ENCODE measurements around the gene GPC5.

Gene GPC5

DNA sequence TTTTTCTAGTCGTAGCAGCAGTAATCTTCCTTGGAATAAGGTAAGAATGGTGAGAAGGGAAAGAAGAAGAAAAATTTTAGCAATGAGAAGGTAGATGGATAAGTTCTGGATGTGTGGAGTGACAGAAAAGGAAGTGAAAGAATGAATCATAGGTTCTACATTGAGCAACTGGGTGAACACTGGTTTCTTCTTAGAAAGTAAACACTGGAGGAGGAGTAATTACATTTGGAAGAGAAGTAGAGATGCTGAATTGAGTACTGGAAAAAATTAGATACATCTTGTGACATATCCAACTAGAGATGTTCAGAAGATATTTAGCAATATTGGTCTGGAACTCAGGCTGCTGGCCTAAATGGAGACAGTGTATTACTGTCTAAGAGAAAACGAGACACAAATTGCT is 148.5 kb downstream of the GPC5 start:
- DNase-seq = no peak

DNA sequence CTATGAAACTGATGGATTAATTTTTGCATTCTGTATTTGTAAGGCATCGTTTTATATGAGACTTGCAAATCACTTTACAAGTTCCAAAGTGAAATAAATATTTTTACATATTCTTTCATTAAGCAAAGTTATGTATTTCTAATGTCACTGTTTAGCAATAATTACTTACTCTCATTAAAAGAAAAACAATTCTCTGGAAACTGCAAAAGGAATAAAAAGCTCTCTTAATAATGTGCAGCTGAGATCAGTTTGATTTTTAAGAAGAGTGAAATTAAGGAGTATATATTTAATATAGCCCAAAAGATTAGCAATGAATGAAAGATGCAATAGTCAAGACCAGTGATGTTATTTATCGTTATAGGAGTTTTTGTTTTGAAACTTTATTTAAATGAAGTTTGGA is 155.2 kb downstream of the GPC5 start:
- DNase-seq = no peak

DNA sequence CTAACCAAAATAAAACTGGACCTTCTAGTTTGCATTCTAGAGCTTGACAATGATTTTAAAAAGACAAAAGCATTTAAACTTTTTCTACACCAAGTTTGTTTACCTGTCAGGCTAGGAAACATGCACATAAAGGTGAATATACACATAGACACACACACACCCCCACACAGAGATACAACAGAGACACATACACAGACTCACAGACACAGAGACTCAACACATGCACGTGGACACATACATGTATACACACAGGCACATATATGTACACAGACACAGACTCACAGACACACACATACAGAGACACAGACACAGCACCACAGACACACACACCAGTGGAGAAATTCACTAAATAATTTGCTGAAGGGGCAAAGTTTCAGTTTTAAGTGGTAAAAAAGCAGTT is 155.7 kb downstream of the GPC5 start:
- no peak for DNase-seq

DNA sequence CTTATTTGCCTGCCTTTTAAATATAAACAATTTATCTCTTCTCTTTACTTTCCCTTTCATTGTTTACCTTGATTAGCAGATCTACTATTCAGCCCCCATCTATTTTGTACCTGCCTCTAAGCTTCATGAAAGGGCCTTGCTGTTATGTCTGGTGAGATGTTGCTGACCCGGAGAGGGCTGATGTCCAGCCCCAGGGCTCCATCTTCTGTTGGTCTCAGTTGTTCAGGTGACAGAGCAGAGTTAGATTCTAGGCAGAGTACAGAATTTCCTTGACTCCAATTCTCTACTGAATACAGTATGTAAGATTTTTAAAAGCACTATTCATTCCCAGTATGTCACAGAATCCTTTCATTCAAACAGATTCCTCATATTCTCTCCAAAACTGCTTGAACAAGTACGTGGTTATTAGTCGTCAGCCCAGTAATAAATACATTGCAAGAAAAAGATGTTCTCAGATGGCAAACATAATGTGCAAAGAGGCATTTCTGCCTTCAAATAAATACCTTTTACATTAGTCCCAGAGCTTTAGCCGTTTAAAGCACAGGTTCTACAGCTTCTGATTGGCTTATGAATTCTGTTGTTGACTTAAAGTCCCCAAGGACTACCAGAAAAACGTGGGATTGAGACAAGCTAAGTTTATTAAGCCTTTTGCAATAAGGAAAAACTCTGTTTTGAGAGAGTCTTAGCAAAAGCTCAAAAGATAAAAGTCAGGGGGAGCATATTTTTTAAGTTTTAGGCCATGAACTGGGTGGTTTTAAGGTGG is 159.1 kb downstream of the GPC5 start:
- no peak for DNase-seq

DNA sequence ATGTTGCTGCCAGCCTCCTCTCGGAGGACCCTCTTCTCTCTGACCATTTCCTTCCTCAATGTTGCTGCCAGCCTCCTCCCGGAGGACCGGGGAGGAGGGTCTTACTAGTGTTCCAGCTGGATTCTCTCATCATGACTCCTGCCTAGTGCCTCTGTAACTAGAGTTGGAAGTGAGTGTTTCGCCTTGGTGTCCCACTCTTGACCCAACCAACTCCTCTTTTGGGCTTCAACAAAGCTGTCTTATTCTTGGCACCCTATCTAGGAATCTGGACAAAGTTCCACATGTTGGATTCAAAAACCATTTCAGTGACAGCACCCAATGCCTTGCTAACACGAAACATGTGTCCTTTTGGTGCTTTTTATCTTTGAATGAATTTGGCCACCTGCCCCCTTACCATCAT is 165.4 kb downstream of the GPC5 start:
- no peak for DNase-seq

DNA sequence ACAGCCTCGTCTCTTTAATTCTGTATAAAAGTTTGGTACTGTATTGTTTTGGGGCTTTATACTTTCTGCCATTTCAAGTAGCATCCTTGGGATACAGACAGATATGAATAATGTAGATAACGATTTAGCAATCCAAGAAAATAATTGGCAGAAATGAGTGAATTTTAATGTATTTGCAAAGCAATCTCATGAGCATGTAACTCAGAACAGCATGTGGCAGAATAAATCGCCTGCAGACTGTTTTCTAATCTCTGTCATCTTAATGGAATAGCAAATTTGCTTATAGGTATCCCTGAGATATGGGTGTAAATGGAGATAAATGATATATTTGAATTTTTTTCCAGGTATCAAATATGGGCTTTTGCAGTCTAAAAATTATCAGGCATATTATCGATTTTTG is 166.0 kb downstream of the GPC5 start:
- DNase-seq = no peak

DNA sequence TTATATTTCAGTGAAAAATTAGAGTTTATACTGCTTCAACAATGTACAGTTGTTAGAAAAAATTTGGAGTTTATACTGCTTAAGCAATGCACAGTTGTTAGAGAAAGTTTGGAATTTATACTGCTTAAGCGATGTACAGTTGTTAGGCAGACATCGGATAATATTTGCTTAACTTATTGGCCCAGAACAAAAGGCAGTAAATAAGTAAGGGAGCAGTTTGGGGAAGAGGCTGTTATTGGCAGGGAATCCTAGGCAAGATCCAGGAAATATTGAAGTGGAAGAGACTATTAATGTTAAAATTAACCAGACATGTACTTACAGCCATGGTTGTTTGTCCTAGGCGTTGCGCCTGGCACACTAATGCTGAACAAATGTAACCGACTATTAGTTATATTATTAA is 166.9 kb downstream of the GPC5 start:
- no peak for DNase-seq

DNA sequence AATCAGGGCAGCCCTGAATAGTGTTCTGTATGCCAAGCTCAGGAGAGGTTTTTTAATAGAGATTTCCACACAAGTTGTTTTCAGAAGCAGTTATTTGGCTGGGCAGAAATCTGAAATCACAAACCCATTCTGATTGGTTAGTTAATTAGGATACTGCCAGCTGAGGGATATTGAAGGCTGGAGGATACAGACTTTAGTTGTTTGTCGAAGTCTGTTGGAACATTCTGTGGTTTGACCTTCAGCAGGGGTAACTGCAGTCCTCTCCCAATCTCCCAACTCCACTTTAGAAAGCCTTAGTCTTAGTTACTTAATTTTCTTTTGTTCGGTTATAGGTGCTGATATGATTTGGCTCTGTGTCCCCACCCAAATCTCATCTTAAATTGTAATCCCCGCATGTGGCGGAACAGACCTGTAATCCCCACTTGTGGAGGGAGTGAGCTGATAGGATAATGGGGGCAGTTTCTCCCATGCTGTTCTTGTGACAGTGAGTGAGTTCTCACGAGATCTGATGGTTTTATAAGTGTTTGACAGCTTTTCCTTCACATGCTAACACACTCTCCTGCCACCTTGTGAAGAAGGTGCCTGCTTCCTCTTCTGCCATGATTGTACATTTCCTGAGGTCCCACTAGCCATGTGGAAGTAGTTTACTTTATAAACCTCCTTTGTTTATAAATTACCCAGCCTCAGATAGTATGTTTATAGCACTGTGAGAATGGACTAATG is 169.2 kb downstream of the GPC5 start:
- DNase-seq = no peak

DNA sequence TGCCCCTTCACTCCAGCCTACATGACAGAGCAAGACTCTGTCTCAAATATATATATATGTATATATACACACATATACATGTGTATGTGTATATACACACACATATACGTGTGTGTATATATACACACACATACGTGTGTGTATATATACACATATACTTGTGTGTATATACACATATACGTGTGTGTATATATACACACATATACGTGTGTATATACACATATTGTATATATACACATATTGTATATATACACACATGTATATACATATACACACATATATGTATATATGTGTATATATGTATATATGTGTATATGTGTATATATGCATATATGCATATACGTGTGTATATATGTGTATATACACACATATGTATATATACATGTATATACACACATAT is 173.3 kb downstream of the GPC5 start:
- no peak for DNase-seq

DNA sequence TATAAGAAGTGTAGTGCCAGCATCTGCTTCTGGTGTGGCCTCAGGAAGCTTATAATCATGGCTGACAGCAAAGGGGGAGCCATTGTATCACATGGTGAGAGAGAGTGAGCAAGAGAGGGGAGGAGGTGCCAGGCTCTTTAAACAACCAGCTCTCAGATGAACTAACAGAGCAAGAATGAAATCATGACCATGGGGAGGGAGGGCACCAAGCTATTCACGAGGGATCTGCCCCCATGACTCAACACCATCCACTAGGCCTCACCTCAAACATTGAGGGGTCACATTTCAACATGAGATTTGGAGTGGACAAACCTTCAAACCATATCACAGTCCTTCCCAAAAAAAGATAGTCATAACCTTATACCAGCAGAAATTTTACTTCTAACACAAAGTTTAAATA is 174.0 kb downstream of the GPC5 start:
- DNase-seq = no peak

DNA sequence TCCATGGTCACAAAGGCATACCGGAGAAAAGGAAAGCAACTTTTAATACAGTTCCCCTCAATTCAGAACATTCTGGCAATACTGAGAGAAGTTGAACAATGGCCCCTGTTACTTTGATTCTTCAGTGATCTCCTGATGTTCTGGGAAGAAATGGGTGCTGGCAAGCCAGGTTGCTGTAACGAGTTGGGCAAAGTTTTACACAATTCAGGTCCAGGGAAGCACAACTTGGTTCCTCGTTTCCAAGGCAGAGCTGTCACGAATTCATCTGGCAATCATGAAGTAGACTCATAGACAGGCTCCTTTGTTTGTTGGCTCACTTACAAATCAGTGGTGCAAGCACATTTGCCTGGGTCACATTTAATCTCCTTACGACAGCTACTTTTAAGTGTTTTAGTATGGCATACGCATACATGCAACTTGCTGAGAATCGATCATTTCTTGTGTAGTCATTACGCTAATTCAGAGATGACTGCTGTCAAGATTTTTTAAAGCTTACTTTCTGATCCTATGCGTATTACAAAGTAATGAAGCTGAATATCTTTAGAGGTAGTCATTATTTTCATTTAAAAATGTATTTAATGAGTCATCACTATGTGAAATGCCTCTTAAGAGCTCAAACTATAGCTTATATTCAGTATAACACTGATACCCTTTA is 174.7 kb downstream of the GPC5 start:
- DNase-seq = no peak

DNA sequence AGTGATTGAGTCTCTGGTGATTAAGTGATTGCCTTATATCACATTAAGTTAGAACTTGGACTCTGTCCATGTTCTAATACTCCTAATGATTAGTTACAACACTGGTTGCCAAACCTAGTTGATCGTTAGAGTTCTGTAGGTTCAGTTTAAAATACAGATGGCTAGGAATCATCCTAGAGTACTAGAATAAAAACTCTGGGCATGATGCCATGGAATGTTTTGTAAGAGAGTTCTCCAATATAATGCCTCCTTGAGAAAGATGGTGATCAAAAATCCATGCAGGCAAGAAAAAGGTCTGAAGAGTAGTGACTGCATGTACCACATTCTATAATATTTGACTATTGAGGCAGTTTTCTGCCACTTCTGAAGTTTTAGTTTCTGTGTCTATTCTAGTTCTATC is 176.3 kb downstream of the GPC5 start:
- DNase-seq = no peak

DNA sequence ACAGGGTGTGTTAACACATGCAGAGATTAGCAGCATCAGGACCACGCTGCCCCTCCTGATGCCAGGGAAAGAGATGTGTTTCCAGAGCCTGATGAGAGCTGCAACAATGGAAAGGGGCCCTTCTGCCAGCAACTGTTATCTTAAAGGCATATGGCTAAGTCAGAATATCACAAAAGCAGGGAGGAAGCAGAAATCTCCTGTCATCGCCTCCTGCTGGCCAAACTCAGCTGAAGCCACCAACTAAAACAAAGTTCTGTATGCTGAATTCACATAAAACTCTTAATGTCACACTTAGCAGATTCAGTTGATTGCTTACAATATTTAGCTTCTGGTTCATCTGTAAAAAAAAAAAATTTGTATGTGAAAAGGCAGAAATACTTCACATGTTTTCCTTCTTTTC is 178.2 kb downstream of the GPC5 start:
- DNase-seq = no peak

DNA sequence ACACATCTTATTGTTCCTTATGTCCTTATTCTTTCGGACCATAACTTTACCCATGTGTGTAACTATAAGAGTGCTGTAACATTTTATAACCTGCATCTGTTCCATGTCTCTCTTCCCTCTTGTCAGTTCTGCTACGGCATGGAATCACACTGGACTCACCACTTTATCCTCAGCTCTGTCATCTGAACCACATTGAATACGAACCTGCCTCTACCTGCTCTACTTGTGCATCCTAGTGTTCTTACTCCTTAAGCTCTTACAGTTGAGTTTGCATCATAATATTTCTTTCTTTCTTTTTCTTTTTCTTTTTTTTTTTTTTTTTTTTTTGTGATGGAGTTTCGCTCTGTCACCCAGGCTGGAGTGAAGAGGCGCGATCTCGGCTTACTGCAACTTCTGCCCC is 180.9 kb downstream of the GPC5 start:
- DNase-seq = no peak

DNA sequence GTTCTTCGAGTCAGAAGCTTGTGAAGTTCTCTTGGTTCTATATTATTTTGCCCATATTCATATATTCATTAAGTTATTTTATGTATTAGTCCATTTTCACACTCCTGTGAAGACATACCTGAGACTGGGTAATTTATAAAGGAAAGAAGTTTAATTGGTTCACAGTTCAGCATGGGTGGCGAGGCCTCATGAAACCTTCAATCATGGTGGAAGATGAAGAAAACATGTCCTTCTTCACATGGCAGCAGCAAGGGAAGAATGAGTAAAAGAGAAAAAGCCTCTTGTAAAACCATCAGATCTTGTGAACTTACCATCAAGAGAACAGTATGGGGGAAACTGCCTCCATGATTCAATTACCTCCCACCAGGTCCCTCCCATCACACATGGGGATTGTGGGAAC is 182.3 kb downstream of the GPC5 start:
- DNase-seq = no peak

DNA sequence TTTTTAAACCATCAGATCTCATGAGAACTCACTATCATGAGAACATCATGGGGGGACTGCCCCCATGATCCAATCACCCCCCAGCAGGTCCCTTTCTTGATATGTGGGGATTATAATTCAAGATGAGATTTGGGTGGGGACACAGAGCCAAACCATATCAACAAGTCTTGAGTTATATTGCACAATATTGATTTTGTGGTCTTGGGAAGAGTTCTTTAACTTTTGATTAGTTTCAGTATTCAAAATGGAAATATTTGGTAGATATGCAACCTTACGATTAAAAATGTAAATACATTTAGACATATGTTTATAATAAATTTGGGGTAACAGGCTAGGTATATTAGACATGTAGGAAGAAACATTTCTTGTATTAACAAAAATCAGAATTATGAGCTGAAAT is 188.2 kb downstream of the GPC5 start:
- no peak for DNase-seq

DNA sequence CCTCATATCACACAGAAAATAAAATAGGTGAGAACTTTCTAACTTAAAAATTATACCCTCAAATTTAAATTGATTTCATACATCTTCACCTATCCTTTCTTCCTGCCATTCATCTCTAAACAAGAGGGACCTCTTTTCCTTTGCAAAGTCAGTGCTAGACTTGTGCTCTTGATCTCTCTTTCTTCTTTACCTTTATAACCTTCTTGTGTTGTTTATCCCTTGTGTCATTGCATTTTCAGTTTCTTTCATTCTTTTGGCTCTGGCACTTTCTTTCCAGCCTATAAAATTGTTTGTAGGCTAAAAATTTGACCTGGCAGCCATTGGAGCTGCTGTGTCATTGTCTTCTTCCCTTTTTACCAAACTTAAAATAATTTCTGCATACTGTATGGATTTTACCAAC is 190.1 kb downstream of the GPC5 start:
- DNase-seq = no peak

DNA sequence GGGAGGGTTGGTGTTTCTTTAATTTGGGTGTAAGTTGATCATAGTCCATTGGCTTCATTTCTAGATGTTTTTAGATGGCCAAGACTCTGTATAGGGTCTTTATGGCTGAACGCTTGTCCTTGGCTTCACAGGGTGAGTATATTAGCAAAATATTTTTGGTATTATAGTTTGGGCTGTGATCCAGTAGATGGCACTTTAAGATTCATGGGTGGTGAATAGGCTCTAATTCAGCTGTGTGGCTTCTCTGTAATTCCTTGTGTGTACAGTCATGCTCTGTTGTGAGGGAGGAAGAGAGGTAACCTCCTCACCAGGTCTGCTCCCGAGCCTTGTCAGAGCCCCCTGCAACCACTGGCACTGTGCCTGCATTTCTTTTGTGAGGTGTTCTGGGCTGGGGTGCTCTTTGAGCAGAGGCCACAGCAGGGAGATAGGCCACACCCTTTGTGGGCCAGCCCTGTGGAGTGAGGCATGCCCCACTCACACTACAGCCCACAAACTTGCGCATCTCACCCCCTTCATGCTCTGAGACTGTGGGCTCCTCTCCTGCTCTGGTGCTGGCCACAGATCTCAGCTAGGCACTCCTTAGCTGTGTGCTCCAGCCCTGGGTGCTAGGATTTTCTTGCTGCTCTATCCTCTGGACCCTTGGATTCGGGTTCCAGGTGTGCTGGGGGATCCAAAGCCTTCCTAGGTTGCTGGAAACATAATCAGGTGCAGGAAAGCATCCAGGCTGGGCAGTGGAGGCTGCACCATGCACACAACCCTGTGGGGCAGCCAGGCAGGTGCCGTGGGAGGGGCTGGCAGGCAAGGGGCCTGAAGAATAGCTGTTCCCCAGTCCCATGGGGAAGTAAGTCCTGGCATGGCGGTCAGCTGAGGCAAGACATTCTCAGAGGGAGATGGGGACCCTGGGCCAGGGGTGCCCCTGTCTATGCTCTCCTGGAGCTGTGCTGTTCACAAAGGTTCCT is 193.9 kb downstream of the GPC5 start:
- DNase-seq = no peak

DNA sequence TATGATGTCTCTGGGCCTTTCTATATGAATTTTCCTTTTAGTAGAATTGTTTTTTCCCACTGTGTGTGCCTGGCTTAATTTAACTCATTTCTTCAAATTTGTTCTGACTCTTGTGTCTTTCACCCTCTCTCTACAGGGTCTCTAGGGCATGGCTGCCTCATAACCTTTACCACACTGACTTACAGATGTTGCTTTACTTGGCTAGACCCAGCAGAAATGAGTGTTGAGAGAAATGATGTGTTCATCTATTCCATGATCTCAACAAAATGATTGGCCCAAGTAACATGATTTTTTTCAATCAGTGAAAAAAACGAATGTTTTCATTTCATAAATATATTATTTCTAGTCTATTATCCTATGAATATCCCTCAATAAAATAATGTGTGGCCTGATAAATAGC is 195.0 kb downstream of the GPC5 start:
- DNase-seq = no peak

DNA sequence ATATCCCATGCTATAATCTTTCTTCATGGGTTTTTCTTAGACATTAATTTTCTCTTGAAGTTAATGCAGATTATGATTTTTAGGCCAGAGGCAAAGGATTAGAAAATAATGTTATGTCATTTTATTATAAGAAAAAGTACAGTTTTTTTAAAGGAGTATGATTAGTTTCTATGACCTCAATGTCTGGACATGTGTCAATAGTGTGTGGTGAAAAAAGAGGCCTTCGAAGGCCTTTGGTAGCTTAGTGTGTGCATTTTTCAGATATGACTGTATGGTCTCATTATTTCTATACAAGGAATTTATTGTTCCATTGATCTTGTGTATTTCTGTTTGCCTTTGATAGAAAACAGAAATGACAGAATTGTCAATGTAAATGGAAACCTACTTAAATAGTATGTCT is 195.6 kb downstream of the GPC5 start:
- no peak for DNase-seq

DNA sequence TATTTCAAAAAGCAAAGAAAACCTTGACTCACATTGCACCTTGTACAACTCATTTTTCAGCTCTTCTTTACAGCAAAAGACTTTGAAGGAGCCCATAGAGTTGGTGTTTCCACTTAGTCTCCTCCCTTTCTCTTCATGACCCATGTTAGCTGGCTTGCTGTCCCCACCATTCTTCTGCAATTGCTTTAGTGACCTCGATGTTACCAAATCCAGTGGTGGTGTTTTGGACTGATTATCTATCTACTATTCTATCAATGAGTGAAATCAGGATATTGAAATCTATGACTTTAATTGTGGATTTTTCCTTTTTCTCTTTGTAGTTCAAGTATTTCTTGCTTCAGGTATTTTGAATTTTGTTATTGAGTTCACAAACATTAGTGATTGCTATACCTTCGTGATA is 197.3 kb downstream of the GPC5 start:
- DNase-seq = no peak

DNA sequence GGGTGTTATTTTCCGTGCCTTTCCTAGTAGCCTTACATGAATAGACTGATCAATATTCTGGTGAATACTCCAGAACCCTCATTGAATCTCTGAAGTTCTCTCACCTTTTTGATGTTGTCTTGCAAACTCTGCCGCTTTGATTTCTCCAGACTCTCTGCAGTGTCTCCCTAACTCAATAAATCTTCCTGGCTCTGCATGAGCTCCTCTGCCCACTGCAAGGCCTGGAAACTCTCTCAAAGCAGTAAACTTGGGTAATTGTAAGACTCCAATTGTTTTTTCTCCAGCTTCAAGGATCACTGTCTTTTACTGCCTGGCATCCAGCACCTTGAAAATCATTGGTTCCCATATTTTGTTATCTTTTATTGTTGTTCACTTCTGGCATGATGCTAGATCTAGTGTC is 198.4 kb downstream of the GPC5 start:
- DNase-seq = no peak

DNA sequence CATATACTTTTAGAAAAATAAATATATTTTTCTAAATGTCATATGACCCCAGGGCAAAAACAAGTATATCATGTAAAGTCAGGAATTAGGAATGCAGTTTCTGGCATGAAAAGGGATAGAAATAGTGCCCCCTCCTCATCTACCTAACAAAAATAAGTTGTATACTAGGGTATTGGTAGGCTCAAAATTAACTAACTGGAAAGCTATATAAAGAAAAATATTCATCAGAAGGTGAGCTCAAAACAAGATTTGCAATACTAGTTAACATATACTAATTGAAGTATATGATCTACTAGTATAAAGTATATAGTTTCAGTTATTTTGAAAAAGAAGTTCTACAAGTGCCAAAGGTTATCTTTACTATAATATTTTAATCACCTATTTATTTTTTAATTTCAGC is 200.2 kb downstream of the GPC5 start:
- DNase-seq = no peak
